SK-N-SH treated with all-trans-retinoic acid at 6 μM for 48 hours (cell line): ENCODE measurements around the gene SPOUT1.

Experiments
- CSDC2 ChIP-seq: fragments of 250-450 bp; sonication (Bioruptor Pico); IDR thresholded peaks from 2 replicates; pipeline ENCODE4 v1.5.0; 2020; ENCODE audit warnings: mild to moderate bottlenecking, moderate library complexity
- PATZ1 ChIP-seq: fragments of 250-450 bp; sonication (Bioruptor Pico); IDR thresholded peaks from 2 replicates; pipeline ENCODE4 v1.8.0; 2020; ENCODE audit warnings: mild to moderate bottlenecking, moderate library complexity, borderline replicate concordance
- SNAI2 ChIP-seq: fragments of 250-450 bp; sonication (Bioruptor Pico); IDR thresholded peaks from 2 replicates; pipeline ENCODE4 v1.5.0; 2020; ENCODE audit warnings: mild to moderate bottlenecking, moderate library complexity
- TCF4 ChIP-seq: fragments of 250-450 bp; sonication (Bioruptor Pico); IDR thresholded peaks from 2 replicates; pipeline ENCODE4 v1.8.0; 2021; ENCODE audit warnings: mild to moderate bottlenecking, moderate library complexity, borderline replicate concordance
- ZC3H10 ChIP-seq: fragments of 250-450 bp; sonication (Bioruptor Pico); IDR thresholded peaks from 2 replicates; pipeline ENCODE4 v1.5.1; 2021; ENCODE audit warnings: mild to moderate bottlenecking, moderate library complexity
- ZFP3 ChIP-seq: fragments of 250-450 bp; sonication (Bioruptor Pico); IDR thresholded peaks from 2 replicates; pipeline ENCODE4 v1.5.0; 2020; ENCODE audit warnings: mild to moderate bottlenecking, moderate library complexity
- ZFP30 ChIP-seq: fragments of 450-650 bp; formaldehyde crosslinking; IDR thresholded peaks from 2 replicates; pipeline ENCODE4 v1.5.0; 2022; ENCODE audit warnings: mild to moderate bottlenecking, moderate library complexity
- ZNF8 ChIP-seq: fragments of 450-650 bp; formaldehyde crosslinking; IDR thresholded peaks from 2 replicates; pipeline ENCODE4 v1.5.0; 2020; ENCODE audit warnings: mild to moderate bottlenecking, moderate library complexity
- TF ChIP-seq, protein P1 (sequence below): fragments of 250-450 bp; sonication (Bioruptor Pico); IDR thresholded peaks from 2 replicates; pipeline ENCODE4 v1.5.0; 2020; ENCODE audit warnings: mild to moderate bottlenecking, moderate library complexity

- no peak for TF ChIP-seq ZNF8 (CRISPR knock-in tag)
- no peak for TF ChIP-seq PATZ1 (CRISPR knock-in tag)
- no peak for TF ChIP-seq TCF4 (CRISPR knock-in tag)
- no peak for TF ChIP-seq ZFP30 (CRISPR knock-in tag)
- TF ChIP-seq, protein P1, sequence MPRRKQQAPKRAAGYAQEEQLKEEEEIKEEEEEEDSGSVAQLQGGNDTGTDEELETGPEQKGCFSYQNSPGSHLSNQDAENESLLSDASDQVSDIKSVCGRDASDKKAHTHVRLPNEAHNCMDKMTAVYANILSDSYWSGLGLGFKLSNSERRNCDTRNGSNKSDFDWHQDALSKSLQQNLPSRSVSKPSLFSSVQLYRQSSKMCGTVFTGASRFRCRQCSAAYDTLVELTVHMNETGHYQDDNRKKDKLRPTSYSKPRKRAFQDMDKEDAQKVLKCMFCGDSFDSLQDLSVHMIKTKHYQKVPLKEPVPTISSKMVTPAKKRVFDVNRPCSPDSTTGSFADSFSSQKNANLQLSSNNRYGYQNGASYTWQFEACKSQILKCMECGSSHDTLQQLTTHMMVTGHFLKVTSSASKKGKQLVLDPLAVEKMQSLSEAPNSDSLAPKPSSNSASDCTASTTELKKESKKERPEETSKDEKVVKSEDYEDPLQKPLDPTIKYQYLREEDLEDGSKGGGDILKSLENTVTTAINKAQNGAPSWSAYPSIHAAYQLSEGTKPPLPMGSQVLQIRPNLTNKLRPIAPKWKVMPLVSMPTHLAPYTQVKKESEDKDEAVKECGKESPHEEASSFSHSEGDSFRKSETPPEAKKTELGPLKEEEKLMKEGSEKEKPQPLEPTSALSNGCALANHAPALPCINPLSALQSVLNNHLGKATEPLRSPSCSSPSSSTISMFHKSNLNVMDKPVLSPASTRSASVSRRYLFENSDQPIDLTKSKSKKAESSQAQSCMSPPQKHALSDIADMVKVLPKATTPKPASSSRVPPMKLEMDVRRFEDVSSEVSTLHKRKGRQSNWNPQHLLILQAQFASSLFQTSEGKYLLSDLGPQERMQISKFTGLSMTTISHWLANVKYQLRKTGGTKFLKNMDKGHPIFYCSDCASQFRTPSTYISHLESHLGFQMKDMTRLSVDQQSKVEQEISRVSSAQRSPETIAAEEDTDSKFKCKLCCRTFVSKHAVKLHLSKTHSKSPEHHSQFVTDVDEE (CRISPR knock-in tag), result no peak
- TF ChIP-seq ZFP3 (CRISPR knock-in tag), result no peak
- no peak for TF ChIP-seq SNAI2 (CRISPR knock-in tag)
- TF ChIP-seq CSDC2 (CRISPR knock-in tag), result no peak
- TF ChIP-seq ZC3H10 (CRISPR knock-in tag), result no peak
These were observed 31.3 kb upstream of the SPOUT1 start for GRCh38 chr9:128860937-128861336.
